Nucleus accumbens (tissue), 56 donors: ENCODE results near the gene DDX24.

ENCODE experiments used
- DNase-seq, 56 donors: peaks; one replicate each; lab custom pipeline; 2025; lab: John Stamatoyannopoulos, UW

Gene DDX24

GRCh38 chr14:94018308-94018707 is 62.7 kb downstream of the DDX24 start:
- DNase-seq, result no peak

- DNase-seq, result no peak
Observed at GRCh38 chr14:94016446-94016976, 64.5 kb downstream of the DDX24 start.

GRCh38 chr14:94015223-94015622 is 65.8 kb downstream of the DDX24 start:
- no peak for DNase-seq

GRCh38 chr14:94014382-94014781 is 66.6 kb downstream of the DDX24 start:
- no peak for DNase-seq

GRCh38 chr14:94011795-94012194 is 69.2 kb downstream of the DDX24 start:
- DNase-seq, result no peak

- no peak for DNase-seq
Observed at GRCh38 chr14:94010625-94011024, 70.4 kb downstream of the DDX24 start.

GRCh38 chr14:94009767-94010166 is 71.2 kb downstream of the DDX24 start:
- no peak for DNase-seq

- DNase-seq, result no peak
Observed at GRCh38 chr14:94008234-94008633, 72.8 kb downstream of the DDX24 start.

- DNase-seq, result no peak
Observed at GRCh38 chr14:94005324-94006073, 75.5 kb downstream of the DDX24 start.

- DNase-seq, result no peak
Observed at GRCh38 chr14:94004015-94004414, 77.0 kb downstream of the DDX24 start.

- no peak for DNase-seq
Observed at GRCh38 chr14:94003397-94003796, 77.6 kb downstream of the DDX24 start.

GRCh38 chr14:94001501-94002396 is 79.3 kb downstream of the DDX24 start:
- peak in 41 of 56 donors; percentile 7 to 68 (median 30) for DNase-seq

- DNase-seq, result no peak
Observed at GRCh38 chr14:94001016-94001415, 80.0 kb downstream of the DDX24 start.

- DNase-seq, result no peak
Observed at GRCh38 chr14:94000267-94000666, 80.7 kb downstream of the DDX24 start.

GRCh38 chr14:93999573-93999972 is 81.4 kb downstream of the DDX24 start:
- no peak for DNase-seq

- DNase-seq, result no peak
Observed at GRCh38 chr14:93998871-93999403, 82.1 kb downstream of the DDX24 start.
